ENCODE measurements around the gene PDCD1.
A peak's percentile ranks its signal among the peaks of the same experiment; 100 is the strongest.
"Not testable (repeated sequence)": the region's sequence is repeated elsewhere in the genome, so short reads cannot be mapped to it uniquely, and the experiment has no call there.

Gene PDCD1

DNA sequence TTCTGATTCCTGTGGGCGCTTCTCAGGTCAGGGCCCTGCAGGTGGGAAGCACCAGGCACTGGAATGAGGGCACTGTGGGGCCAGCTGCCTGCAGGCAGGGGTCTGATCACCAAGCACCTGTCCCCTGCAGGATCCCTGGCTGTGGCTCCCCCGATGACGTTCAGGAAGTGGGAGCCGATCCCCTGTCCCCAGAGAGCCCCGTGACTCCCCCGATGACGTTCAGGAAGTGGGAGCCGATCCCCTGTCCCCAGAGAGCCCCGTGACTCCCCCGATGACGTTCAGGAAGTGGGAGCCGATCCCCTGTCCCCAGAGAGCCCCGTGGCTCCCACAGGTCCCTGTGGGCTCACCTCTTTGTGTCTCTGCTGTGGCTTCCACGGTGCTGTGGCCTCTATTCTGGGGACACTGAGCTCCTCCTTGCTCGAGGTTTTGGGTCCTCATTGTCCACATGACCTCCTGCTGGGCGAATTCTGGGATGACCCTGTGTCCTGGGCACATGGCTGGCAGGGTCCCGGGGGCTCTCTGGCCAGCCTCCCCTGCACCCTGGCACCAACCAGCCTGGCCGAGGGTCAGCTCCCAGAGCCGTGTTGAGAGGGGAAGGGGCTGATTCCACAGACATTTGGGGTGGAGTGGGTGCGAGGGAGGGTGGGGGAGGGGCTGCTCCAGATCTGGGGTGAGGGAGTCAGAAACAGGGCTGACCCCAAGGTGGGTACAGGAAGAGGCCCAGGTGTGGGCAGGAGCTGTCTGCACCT lies 44.9 kb downstream of the PDCD1 start:
- no peak for DNase-seq (ENCODE audit: low read depth)

- DNase-seq (ENCODE audit: low read depth), result no peak
Measured at GRCh38 chr2:241812730-241813643, 45.7 kb downstream of the PDCD1 start.

GRCh38 chr2:241811952-241812729 lies 46.6 kb downstream of the PDCD1 start:
- DNase-seq (ENCODE audit: low read depth), result no peak

GRCh38 chr2:241811201-241811951 lies 47.3 kb downstream of the PDCD1 start:
- DNase-seq (ENCODE audit: low read depth), result no peak

- no peak for DNase-seq (ENCODE audit: low read depth)
Measured at GRCh38 chr2:241810307-241811200, 48.1 kb downstream of the PDCD1 start.

GRCh38 chr2:241809383-241810306 lies 49.0 kb downstream of the PDCD1 start:
- no peak for DNase-seq (ENCODE audit: low read depth)

- no peak for DNase-seq (ENCODE audit: low read depth)
Measured at GRCh38 chr2:241808721-241809382, 49.8 kb downstream of the PDCD1 start, which contains the start of gene NEU4. Gene NEU4 (plus strand): TSS chr2:241809193. CDS start chr2:241814485, 5,292 bp downstream.

- DNase-seq (ENCODE audit: low read depth), result no peak
Measured at GRCh38 chr2:241808051-241808720, 50.5 kb downstream of the PDCD1 start.

DNA sequence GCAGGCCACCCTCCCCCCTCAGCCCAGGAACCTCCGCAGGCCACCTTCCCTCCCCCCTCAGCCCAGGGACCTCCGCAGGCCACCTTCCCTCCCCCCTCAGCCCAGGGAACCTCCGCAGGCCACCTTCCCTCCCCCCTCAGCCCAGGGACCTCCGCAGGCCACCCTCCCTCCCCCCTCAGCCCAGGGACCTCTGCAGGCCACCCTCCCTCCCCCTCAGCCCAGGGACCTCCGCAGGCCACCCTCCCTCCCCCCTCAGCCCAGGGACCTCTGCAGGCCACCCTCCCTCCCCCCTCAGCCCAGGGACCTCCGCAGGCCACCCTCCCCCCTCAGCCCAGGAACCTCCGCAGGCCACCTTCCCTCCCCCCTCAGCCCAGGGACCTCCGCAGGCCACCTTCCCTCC lies 52.5 kb downstream of the PDCD1 start:
- DNase-seq (ENCODE audit: low read depth), result not testable (repeated sequence)

DNA sequence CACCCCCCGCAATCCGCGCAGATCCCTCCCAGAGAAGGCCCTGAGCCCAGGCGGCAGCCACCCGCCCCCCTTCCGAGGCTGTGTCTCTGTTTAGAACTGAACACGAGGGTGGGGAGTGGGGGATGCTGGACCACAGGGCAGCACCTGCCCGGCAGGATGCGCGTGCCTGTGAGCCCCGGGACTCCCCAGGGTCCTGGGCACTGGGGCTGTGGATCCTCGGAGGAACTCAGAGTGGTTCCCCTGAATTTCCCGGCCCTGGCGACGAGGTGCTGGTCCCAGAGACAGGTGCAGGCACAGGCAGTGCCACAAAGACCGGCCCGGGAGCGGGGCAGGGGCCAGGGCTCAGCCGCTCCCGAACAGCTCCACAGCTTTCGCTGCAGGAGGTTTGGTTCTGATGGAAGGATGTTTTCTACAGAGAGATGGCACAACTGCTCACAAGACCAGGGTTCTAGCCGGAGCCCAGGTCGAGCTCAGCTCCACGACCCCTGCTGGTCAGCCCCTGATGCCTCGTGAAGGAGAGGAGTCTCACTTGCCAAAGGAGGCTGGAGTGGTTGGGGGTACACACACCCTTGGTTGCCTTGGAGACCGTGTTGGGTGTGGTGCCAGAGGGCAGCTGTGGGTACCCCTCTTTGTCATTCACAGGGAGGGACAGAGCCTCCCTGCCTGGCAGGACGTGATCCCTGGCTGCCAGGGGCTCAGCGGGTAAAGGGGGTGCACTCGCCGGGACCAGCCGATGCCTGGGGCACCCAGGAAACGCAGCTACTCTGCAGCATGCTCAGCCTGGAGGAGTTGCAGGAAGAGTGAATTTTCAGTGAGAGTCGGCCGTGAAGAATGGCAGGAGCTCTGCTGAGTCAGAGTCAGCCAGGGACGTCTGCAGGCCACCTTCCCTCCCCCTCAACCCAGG lies 54.1 kb downstream of the PDCD1 start:
- DNase-seq (ENCODE audit: low read depth), result no peak

DNA sequence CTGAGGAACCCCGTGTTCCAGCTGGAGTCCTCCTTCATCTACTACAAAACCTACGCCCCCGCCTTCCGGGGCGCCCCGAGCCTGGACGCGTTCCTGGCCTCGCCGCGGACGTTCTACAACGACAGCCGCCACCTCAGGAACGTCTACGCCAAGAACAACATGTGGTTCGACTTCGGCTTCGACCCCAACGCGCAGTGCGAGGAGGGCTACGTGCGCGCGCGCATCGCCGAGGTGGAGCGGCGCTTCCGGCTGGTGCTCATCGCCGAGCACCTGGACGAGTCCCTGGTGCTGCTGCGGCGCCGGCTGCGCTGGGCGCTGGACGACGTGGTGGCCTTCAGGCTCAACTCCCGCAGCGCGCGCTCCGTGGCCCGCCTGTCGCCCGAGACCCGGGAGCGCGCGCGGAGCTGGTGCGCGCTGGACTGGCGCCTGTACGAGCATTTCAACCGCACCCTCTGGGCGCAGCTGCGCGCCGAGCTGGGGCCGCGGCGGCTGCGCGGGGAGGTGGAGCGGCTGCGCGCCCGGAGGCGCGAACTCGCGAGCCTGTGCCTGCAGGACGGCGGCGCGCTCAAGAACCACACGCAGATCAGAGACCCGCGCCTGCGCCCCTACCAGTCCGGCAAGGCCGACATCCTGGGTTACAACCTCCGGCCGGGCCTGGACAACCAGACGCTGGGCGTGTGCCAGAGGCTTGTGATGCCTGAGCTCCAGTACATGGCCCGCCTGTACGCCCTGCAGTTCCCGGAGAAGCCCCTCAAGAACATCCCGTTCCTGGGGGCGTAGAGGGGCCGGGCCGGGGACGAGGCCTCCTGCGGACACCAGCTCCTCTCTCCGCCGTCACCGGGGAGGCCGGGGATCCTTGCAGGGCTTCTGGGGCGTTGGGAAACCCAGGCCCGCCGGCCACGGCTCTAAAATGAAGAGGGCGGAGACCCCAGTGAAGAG lies 55.0 kb downstream of the PDCD1 start:
- peak; percentile 10 for DNase-seq (ENCODE audit: low read depth)

GRCh38 chr2:241802421-241803318 lies 56.0 kb downstream of the PDCD1 start:
- no peak for DNase-seq (ENCODE audit: low read depth)

DNA sequence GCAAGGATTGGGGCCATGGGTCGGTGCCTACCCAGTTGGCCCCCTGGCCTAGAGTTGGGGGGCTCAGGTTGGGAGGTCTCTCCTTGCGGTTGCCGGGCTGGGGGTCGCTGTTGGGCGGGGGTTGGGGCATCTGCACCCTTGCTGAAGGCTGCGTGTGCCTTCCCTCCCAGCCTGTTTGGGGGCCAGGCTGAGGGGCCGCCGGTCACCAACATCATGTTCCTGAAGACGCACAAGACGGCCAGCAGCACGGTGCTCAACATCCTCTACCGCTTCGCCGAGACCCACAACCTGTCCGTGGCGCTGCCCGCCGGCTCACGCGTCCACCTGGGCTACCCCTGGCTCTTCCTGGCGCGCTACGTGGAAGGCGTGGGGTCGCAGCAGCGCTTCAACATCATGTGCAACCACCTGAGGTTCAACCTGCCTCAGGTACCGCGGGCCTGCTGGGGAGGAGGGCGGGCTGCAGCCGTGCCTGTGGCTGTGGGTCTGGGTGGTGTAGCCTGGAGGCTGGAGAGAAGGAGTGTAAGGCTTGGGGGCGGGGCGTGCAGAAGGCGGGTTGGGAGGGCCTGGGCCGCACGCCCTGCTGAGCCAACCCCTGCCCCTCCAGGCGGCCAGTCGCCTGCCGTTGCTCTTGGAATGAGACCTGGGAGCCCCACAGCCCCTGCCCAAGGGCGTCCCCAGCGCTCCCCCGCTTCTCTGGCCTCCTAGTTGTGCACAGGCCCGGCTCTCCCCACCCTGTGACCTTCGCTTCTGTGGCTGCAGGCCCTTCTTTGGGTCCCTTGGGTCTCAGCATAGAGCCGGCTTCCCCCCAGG lies 56.9 kb downstream of the PDCD1 start:
- DNase-seq (ENCODE audit: low read depth), result no peak

Measured in GM04504 (cell line).